Hematopoietic multipotent progenitor cell treated with erythropoietin and hydrocortisone succinate and interleukin-3 and kit ligand, for 8 days (in vitro differentiated cells): ENCODE results near the gene FAM131A.
"Not testable (repeated sequence)": the region's sequence is repeated elsewhere in the genome, so short reads cannot be mapped to it uniquely, and the experiment has no call there.

Experiments
- DNase-seq: peaks from one replicate; pipeline ENCODE4 v3.0.0-alpha.2; 2015

The FAM131A gene

DNA sequence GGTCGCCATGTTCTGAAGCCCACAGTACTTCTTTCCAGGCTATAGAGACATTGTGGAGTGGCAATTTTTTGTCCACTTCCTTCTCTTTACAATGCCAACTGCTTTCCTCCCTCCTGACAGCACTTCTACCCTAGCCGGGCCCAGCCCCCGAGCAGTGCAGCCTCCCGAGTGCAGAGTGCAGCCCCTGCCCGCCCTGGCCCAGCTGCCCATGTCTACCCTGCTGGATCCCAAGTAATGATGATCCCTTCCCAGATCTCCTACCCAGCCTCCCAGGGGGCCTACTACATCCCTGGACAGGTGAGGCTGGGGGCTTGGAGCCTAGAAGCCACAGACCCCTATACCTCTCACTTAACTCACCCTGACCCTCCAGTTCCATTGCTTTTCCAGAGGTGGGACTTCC, 20.2 kb upstream of the FAM131A start:
- DNase-seq, result no peak

GRCh38 chr3:184320104-184320445, 17.3 kb upstream of the FAM131A start:
- peak; percentile 96 for DNase-seq

DNA sequence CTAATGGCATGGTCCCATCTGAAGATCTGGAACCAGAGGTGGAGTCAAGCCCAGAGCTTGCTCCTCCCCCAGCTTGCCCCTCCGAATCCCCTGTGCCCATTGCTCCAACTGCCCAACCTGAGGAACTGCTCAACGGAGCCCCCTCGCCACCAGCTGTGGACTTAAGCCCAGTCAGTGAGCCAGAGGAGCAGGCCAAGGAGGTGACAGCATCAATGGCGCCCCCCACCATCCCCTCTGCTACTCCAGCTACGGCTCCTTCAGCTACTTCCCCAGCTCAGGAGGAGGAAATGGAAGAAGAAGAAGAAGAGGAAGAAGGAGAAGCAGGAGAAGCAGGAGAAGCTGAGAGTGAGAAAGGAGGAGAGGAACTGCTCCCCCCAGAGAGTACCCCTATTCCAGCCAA, 15.7 kb upstream of the FAM131A start:
- no peak for DNase-seq

- no peak for DNase-seq
These were observed 14.5 kb upstream of the FAM131A start for GRCh38 chr3:184322731-184323487.

GRCh38 chr3:184323696-184324095, 13.7 kb upstream of the FAM131A start:
- DNase-seq, result no peak

DNA sequence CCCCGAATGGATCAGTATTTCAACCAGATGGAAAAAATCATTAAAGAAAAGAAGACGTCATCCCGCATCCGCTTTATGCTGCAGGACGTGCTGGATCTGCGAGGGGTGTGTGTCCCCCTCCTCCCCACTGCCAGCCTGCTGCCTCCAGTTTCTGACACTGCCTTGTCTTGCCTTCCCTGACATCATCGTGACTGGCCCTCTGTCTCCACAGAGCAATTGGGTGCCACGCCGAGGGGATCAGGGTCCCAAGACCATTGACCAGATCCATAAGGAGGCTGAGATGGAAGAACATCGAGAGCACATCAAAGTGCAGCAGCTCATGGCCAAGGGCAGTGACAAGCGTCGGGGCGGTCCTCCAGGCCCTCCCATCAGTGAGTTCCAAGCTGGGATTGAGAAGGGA, 12.1 kb upstream of the FAM131A start:
- no peak for DNase-seq

DNA sequence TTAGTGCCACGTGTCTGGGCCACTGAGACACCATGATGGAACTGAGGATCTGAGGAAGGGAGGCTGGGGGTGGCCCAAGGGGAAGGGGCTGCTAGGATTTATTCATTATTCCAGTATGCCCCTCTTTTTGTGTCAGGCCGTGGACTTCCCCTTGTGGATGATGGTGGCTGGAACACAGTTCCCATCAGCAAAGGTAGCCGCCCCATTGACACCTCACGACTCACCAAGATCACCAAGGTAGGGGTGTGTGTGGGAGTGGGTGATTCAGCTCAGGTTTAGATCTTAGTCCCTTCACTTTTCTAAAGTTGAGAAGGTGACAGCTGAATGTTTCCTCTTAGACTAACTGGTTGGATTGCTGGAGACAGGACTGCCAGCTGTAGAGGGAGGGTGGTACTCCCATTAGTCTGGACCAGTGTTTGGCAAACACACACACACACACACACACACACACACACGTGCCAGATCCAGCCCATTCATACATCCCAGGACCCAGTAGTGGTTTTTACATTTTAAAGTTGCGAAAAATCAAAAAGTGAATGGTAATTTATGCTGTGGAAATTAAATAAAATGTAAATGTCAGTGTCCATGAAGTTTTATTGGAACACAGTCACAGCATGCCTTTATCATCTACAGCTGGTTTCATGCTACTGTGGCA, 11.6 kb upstream of the FAM131A start:
- DNase-seq, result no peak

- no peak for DNase-seq
These were observed 10.2 kb upstream of the FAM131A start for GRCh38 chr3:184327171-184327570.

- no peak for DNase-seq
These were observed 8.9 kb upstream of the FAM131A start for GRCh38 chr3:184328516-184328915.

DNA sequence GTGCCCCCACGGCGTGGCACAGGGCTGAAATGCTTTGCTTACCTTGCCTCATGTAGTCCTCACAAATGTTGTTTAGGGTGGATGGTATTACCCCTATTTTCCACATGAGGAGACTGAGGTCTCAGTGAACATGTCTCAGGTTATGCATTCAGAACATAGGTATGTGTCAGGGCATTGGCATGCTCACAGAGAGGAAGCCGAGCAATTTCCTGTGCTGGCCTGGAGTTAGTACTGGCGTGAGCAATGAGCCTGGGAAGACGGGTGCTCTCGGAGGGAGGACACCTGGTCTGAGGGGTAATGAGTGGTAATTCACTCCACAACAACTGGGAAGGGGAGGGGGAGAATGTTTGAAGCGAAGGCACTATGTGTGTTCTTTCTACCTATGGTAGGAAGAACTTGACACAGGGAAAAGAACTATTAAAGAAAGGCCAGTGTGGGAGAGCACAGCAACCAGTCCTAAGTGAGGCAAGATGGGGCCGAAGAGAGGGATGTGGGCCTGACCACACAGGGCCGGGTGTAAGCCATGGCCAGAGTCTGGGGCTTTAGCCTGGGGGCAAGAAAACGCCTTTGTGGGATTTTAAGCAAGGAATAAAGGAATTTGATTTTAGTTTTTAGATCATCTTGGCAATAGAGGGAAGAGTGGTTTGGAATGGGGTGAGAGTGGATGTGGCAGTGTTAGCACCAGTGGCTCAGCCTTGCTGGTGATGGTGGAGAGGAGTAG, 4.9 kb upstream of the FAM131A start:
- no peak for DNase-seq

DNA sequence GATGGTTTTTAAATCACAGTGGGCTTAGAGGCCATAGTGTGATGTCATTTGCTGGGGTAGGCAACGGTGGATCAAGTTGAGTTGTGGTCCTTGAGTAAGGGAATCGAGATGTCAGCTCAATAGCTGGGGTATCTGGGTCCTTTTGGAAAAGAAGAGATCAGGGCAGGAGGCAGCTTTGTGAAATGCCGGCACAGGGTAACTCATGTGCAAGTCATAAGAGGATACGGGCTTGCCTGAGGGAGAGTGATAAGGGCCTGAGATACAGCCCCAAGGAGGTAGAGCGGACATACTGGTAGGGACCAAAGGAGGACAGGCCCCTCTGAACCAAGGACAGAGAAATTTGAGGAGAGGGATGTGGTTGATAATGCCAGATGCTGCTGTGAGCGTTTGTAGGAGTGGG, 4.2 kb upstream of the FAM131A start:
- no peak for DNase-seq

DNA sequence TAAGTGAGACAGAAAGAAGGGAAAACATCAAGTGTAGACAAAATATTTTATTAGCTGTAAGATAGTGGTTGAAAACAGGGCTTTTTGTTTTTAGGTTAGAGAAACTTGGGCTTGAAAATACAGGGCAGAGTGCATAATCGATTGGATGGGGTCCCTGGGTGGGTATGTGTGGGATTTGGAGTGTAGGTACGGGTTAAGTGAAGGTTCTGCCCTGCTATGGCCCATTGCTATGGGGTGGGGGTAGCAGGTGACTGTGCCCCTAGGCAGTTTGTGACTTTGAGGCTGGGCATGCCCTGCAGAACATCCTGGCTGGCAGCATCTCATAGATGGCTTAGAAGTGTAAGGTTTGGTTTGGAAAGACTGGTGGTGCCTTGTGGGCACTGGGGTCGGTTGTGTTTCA, 3.7 kb upstream of the FAM131A start:
- DNase-seq, result no peak

DNA sequence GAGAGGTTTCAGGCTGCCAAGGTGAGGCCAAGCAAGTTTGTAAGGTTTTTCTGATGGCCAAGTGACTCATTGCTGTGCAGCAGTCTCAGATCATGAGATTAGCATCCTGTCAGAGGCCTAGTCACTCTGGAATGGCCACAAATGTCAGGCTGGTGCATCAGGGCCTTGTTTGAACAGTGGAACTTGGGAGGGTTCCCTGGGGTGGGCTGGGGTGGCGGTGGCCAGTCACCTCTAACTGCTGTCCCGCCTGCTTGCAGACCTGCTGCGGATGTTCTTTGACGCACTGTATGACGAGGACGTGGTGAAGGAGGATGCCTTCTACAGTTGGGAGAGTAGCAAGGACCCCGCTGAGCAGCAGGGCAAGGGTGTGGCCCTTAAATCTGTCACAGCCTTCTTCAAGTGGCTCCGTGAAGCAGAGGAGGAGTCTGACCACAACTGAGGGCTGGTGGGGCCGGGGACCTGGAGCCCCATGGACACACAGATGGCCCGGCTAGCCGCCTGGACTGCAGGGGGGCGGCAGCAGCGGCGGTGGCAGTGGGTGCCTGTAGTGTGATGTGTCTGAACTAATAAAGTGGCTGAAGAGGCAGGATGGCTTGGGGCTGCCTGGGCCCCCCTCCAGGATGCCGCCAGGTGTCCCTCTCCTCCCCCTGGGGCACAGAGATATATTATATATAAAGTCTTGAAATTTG, 2.8 kb upstream of the FAM131A start:
- DNase-seq, result peak; percentile 47

GRCh38 chr3:184335291-184335660, 2.1 kb upstream of the FAM131A start:
- no peak for DNase-seq

DNA sequence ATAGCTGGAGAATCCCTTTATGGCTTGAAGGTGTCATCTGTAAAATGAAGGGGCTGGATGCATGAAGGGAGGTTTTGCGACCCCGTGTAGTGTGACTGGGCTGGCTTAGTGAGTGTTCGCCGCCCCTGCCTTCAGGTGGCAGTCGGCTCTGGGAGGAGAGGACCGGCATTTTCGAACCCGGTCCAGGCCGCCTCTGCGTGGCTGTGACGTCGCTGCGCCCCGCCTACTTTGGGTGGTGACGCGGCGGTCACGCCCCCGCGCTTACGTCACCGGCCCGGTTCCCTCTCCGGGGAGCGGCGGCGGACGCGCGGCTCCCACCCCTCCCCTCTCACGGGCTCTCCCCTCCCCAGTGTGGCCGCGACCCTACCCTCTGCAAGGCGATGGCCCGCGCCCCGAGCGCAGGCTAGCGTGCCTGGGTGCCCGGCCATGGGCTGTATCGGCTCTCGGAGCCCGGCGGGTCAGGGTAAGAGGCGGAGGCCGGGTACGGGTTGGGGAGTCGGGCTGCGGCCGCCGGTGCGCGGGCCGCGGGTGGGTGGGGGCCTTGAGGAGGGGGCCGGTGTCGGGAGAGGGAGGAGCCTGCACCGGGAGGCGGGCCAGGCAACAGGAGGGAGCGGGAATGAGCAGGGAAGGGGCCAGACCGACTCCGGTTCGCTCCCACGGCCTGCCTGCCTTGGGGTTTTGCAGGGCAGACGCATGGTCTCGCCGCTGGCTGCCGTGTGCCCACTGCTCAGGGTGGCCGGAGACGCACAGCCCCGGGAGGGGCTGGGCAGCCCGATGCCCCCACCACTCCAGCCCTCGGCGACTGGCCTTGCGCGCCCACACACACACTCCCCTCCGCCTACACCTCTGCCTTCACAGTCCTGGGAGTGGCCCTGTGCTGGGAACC, 1.5 kb upstream of the FAM131A start:
- peak; percentile 77 for DNase-seq

- peak; percentile 52 for DNase-seq
These were observed 627 bp upstream of the FAM131A start for GRCh38 chr3:184336547-184337398.

GRCh38 chr3:184337981-184338380, 581 bp downstream of the FAM131A start:
- DNase-seq, result no peak

DNA sequence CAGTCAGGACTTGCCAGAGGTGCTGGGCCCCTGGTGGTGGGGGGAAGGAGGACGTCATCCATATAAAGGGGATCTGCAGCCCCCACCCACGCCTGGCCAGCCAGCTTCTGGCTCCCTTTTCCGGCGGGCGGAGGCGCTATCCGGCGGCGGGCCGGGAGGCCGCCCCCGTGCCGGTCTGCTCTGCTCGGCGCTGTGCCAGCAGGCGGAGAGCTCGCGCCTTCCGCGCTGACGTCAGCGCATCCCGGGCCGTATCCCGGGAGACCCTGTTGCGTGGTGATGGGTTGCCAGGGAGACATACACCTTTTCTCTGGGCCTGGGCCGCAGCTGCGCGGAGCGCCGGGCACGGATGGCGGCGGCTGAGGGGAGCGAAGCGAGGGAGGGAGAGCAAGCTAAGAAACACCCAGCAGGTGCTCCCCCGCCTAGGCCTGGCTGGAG, 1.1 kb downstream of the FAM131A start:
- no peak for DNase-seq

GRCh38 chr3:184339001-184339400, 1.6 kb downstream of the FAM131A start:
- no peak for DNase-seq

GRCh38 chr3:184339451-184340135, 2.2 kb downstream of the FAM131A start:
- DNase-seq, result not testable (repeated sequence)

- DNase-seq, result no peak
These were observed 4.5 kb downstream of the FAM131A start for GRCh38 chr3:184341925-184342324.
